GM13977 (cell line): ENCODE results near the gene AQP7.

Source experiments
- DNase-seq: peaks from one replicate; pipeline ENCODE4 v3.0.0; 2012; ENCODE audit warnings: low spot score
- CTCF ChIP-seq: IDR thresholded peaks from 2 replicates; pipeline ENCODE4 v1.5.1; 2012; ENCODE audit warnings: mild to moderate bottlenecking, control low read depth; ENCODE audit not compliant: insufficient read depth; ENCODE audit errors: extremely low read depth, missing control alignments
- in situ Hi-C: fragments of 300-500 bp; cut with MboI; formaldehyde crosslinking; loops from one replicate; pipeline ENCODE4 v1.12.0; 2022; ENCODE audit warnings: low sequenced_read_pairs, low pct_unique_long_range_greater_than_20kb, mixed read lengths, inconsistent platforms; ENCODE audit not compliant: unreplicated experiment

AQP7 gene

GRCh38 chr9:33355933-33356332 is 46.4 kb downstream of the AQP7 start:
- in situ Hi-C loops: no loop called here
- no peak for TF ChIP-seq CTCF
- DNase-seq: no peak

- no peak for DNase-seq
Observed at GRCh38 chr9:33354651-33355211, 47.6 kb downstream of the AQP7 start.

GRCh38 chr9:33351547-33351946 is 50.8 kb downstream of the AQP7 start:
- no peak for DNase-seq
- in situ Hi-C loops: no loop called here
- no peak for TF ChIP-seq CTCF

More at GRCh38 chr9:33354651-33355211, 47.6 kb downstream of the AQP7 start:
- no peak for TF ChIP-seq CTCF
- in situ Hi-C loops: no loop called here

- DNase-seq: no peak
- in situ Hi-C loops: no loop called here
- no peak for TF ChIP-seq CTCF
Observed at GRCh38 chr9:33350310-33350709, 52.1 kb downstream of the AQP7 start.

- no peak for DNase-seq
- in situ Hi-C loops: no loop called here
- TF ChIP-seq CTCF: no peak
Observed at GRCh38 chr9:33349743-33350142, 52.6 kb downstream of the AQP7 start.

GRCh38 chr9:33348998-33349397 is 53.4 kb downstream of the AQP7 start:
- in situ Hi-C loops: no loop called here
- no peak for DNase-seq
- TF ChIP-seq CTCF: no peak

GRCh38 chr9:33346564-33346963 is 55.8 kb downstream of the AQP7 start:
- in situ Hi-C loops: no loop called here
- TF ChIP-seq CTCF: no peak
- no peak for DNase-seq
